Measurements from ENCODE around the gene SEC14L5.

Gene SEC14L5

GRCh38 chr16:5007256-5007655 lies 49.1 kb downstream of the SEC14L5 start:
- no peaks in the 10 kb centered on the region for H3K36me3 ChIP-seq (ENCODE audit: insufficient read depth, low read length)
- no peak overlapping the region for H3K4me2 ChIP-seq (ENCODE audit: low read length)
- H3K4me1 ChIP-seq (ENCODE audit: control insufficient read depth, insufficient read depth, low read length), result no peaks in the 10 kb centered on the region
- H3K4me3 ChIP-seq (ENCODE audit: low read length), result no peak overlapping the region
- no peaks in the 10 kb centered on the region for H3K9me3 ChIP-seq (replicated peaks; ENCODE audit: low read length)
- H3K27me3 ChIP-seq (ENCODE audit: control insufficient read depth, insufficient read depth, low read length), result peaks cover 33% of the 10 kb centered on the region
- H3K9ac ChIP-seq (ENCODE audit: low read depth, low read length), result no peak overlapping the region

- Histone ChIP-seq H3K4me3 (ENCODE audit: low read length) (no peak overlapping the region), H3K36me3 (ENCODE audit: insufficient read depth, low read length) (no peaks in the 10 kb centered on the region), H3K4me2 (ENCODE audit: low read length) (no peak overlapping the region), H3K4me1 (ENCODE audit: control insufficient read depth, insufficient read depth, low read length) (no peaks in the 10 kb centered on the region), H3K27me3 (ENCODE audit: control insufficient read depth, insufficient read depth, low read length) (peaks cover 30% of the 10 kb centered on the region), H3K9me3 (replicated peaks; ENCODE audit: low read length) (no peaks in the 10 kb centered on the region), H3K9ac (ENCODE audit: low read depth, low read length) (no peak overlapping the region)
These were observed 50.2 kb downstream of the SEC14L5 start for GRCh38 chr16:5008311-5008731.

- no peaks in the 10 kb centered on the region for H3K36me3 ChIP-seq (ENCODE audit: insufficient read depth, low read length)
- no peaks in the 10 kb centered on the region for H3K9me3 ChIP-seq (replicated peaks; ENCODE audit: low read length)
- no peak overlapping the region for H3K4me3 ChIP-seq (ENCODE audit: low read length)
- no peaks in the 10 kb centered on the region for H3K4me1 ChIP-seq (ENCODE audit: control insufficient read depth, insufficient read depth, low read length)
- H3K9ac ChIP-seq (ENCODE audit: low read depth, low read length), result no peak overlapping the region
- H3K4me2 ChIP-seq (ENCODE audit: low read length), result no peak overlapping the region
- peaks cover 29% of the 10 kb centered on the region for H3K27me3 ChIP-seq (ENCODE audit: control insufficient read depth, insufficient read depth, low read length)
These were observed 52.6 kb downstream of the SEC14L5 start for GRCh38 chr16:5010576-5011329.

- H3K9me3 ChIP-seq (replicated peaks; ENCODE audit: low read length), result no peaks in the 10 kb centered on the region
- H3K27me3 ChIP-seq (ENCODE audit: control insufficient read depth, insufficient read depth, low read length), result peaks cover 36% of the 10 kb centered on the region
- H3K4me2 ChIP-seq (ENCODE audit: low read length), result no peak overlapping the region
- H3K9ac ChIP-seq (ENCODE audit: low read depth, low read length), result no peak overlapping the region
- H3K4me3 ChIP-seq (ENCODE audit: low read length), result no peak overlapping the region
- no peaks in the 10 kb centered on the region for H3K4me1 ChIP-seq (ENCODE audit: control insufficient read depth, insufficient read depth, low read length)
- no peaks in the 10 kb centered on the region for H3K36me3 ChIP-seq (ENCODE audit: insufficient read depth, low read length)
These were observed 53.5 kb downstream of the SEC14L5 start for GRCh38 chr16:5011637-5012036.

- peaks cover 48% of the 10 kb centered on the region for H3K27me3 ChIP-seq (ENCODE audit: control insufficient read depth, insufficient read depth, low read length)
These were observed 54.8 kb downstream of the SEC14L5 start for GRCh38 chr16:5012887-5013286.

GRCh38 chr16:5015351-5015750 lies 57.2 kb downstream of the SEC14L5 start:
- Histone ChIP-seq H3K4me3 (ENCODE audit: low read length) (no peak overlapping the region), H3K9me3 (replicated peaks; ENCODE audit: low read length) (no peaks in the 10 kb centered on the region), H3K36me3 (ENCODE audit: insufficient read depth, low read length) (no peaks in the 10 kb centered on the region), H3K4me2 (ENCODE audit: low read length) (no peak overlapping the region), H3K27me3 (ENCODE audit: control insufficient read depth, insufficient read depth, low read length) (peaks cover 56% of the 10 kb centered on the region), H3K4me1 (ENCODE audit: control insufficient read depth, insufficient read depth, low read length) (no peaks in the 10 kb centered on the region), H3K9ac (ENCODE audit: low read depth, low read length) (no peak overlapping the region)

More at GRCh38 chr16:5012887-5013286, 54.8 kb downstream of the SEC14L5 start:
- Histone ChIP-seq H3K4me3 (ENCODE audit: low read length) (no peak overlapping the region), H3K9me3 (replicated peaks; ENCODE audit: low read length) (no peaks in the 10 kb centered on the region), H3K36me3 (ENCODE audit: insufficient read depth, low read length) (no peaks in the 10 kb centered on the region), H3K4me2 (ENCODE audit: low read length) (no peak overlapping the region), H3K4me1 (ENCODE audit: control insufficient read depth, insufficient read depth, low read length) (no peaks in the 10 kb centered on the region), H3K9ac (ENCODE audit: low read depth, low read length) (no peak overlapping the region)

GRCh38 chr16:5015887-5016286 lies 57.8 kb downstream of the SEC14L5 start:
- Histone ChIP-seq H3K4me2 (ENCODE audit: low read length) (no peak overlapping the region), H3K27me3 (ENCODE audit: control insufficient read depth, insufficient read depth, low read length) (peaks cover 57% of the 10 kb centered on the region), H3K36me3 (ENCODE audit: insufficient read depth, low read length) (no peaks in the 10 kb centered on the region), H3K4me1 (ENCODE audit: control insufficient read depth, insufficient read depth, low read length) (no peaks in the 10 kb centered on the region), H3K4me3 (ENCODE audit: low read length) (no peak overlapping the region), H3K9me3 (replicated peaks; ENCODE audit: low read length) (no peaks in the 10 kb centered on the region), H3K9ac (ENCODE audit: low read depth, low read length) (no peak overlapping the region)

- Histone ChIP-seq H3K4me1 (ENCODE audit: control insufficient read depth, insufficient read depth, low read length) (no peaks in the 10 kb centered on the region), H3K4me3 (ENCODE audit: low read length) (no peak overlapping the region), H3K27me3 (ENCODE audit: control insufficient read depth, insufficient read depth, low read length) (peaks cover 50% of the 10 kb centered on the region), H3K9ac (ENCODE audit: low read depth, low read length) (no peak overlapping the region), H3K36me3 (ENCODE audit: insufficient read depth, low read length) (no peaks in the 10 kb centered on the region), H3K4me2 (ENCODE audit: low read length) (no peak overlapping the region), H3K9me3 (replicated peaks; ENCODE audit: low read length) (no peaks in the 10 kb centered on the region)
These were observed 59.0 kb downstream of the SEC14L5 start for GRCh38 chr16:5016967-5017677.

- Histone ChIP-seq H3K9ac (ENCODE audit: low read depth, low read length) (no peak overlapping the region), H3K4me1 (ENCODE audit: control insufficient read depth, insufficient read depth, low read length) (no peaks in the 10 kb centered on the region), H3K4me2 (ENCODE audit: low read length) (no peak overlapping the region), H3K4me3 (ENCODE audit: low read length) (no peak overlapping the region), H3K27me3 (ENCODE audit: control insufficient read depth, insufficient read depth, low read length) (peaks cover 47% of the 10 kb centered on the region), H3K36me3 (ENCODE audit: insufficient read depth, low read length) (no peaks in the 10 kb centered on the region), H3K9me3 (replicated peaks; ENCODE audit: low read length) (no peaks in the 10 kb centered on the region)
These were observed 59.5 kb downstream of the SEC14L5 start for GRCh38 chr16:5017678-5017969.

- no peaks in the 10 kb centered on the region for H3K36me3 ChIP-seq (ENCODE audit: insufficient read depth, low read length)
- H3K9ac ChIP-seq (ENCODE audit: low read depth, low read length), result no peak overlapping the region
- no peaks in the 10 kb centered on the region for H3K9me3 ChIP-seq (replicated peaks; ENCODE audit: low read length)
- H3K4me3 ChIP-seq (ENCODE audit: low read length), result no peak overlapping the region
- H3K4me1 ChIP-seq (ENCODE audit: control insufficient read depth, insufficient read depth, low read length), result no peaks in the 10 kb centered on the region
- peaks cover 47% of the 10 kb centered on the region for H3K27me3 ChIP-seq (ENCODE audit: control insufficient read depth, insufficient read depth, low read length)
- no peak overlapping the region for H3K4me2 ChIP-seq (ENCODE audit: low read length)
These were observed 60.7 kb downstream of the SEC14L5 start for GRCh38 chr16:5018793-5019192.

GRCh38 chr16:5019775-5020174 lies 61.6 kb downstream of the SEC14L5 start:
- Histone ChIP-seq H3K9ac (ENCODE audit: low read depth, low read length) (no peak overlapping the region), H3K4me3 (ENCODE audit: low read length) (no peak overlapping the region), H3K36me3 (ENCODE audit: insufficient read depth, low read length) (no peaks in the 10 kb centered on the region)

GRCh38 chr16:5020551-5020950 lies 62.4 kb downstream of the SEC14L5 start:
- no peak overlapping the region for H3K4me3 ChIP-seq (ENCODE audit: low read length)

More at GRCh38 chr16:5019775-5020174, 61.6 kb downstream of the SEC14L5 start:
- peaks cover 47% of the 10 kb centered on the region for H3K27me3 ChIP-seq (ENCODE audit: control insufficient read depth, insufficient read depth, low read length)
- no peaks in the 10 kb centered on the region for H3K9me3 ChIP-seq (replicated peaks; ENCODE audit: low read length)
- H3K4me2 ChIP-seq (ENCODE audit: low read length), result no peak overlapping the region
- H3K4me1 ChIP-seq (ENCODE audit: control insufficient read depth, insufficient read depth, low read length), result no peaks in the 10 kb centered on the region

More at GRCh38 chr16:5020551-5020950, 62.4 kb downstream of the SEC14L5 start:
- Histone ChIP-seq H3K4me1 (ENCODE audit: control insufficient read depth, insufficient read depth, low read length) (no peaks in the 10 kb centered on the region), H3K27me3 (ENCODE audit: control insufficient read depth, insufficient read depth, low read length) (peaks cover 44% of the 10 kb centered on the region), H3K9me3 (replicated peaks; ENCODE audit: low read length) (no peaks in the 10 kb centered on the region), H3K36me3 (ENCODE audit: insufficient read depth, low read length) (no peaks in the 10 kb centered on the region), H3K9ac (ENCODE audit: low read depth, low read length) (no peak overlapping the region), H3K4me2 (ENCODE audit: low read length) (no peak overlapping the region)

Measured in skeletal muscle satellite cell (primary cell).